Parathyroid adenoma (tissue), 2 donors: Measurements from ENCODE around the gene MESP2.

Experiments used
- H2AFZ ChIP-seq: fragments of 300-600 bp; sonication (generic); one replicate; pipeline ENCODE4 v1.7.0; 2017; ENCODE audit warnings: antibody characterized with exemption, mild to moderate bottlenecking
- H3K27ac ChIP-seq: fragments of 300-600 bp; sonication (generic); one replicate; pipeline ENCODE4 v1.7.0; 2017
- H3K27me3 ChIP-seq: fragments of 300-600 bp; sonication (generic); one replicate; pipeline ENCODE4 v1.7.0; 2017; ENCODE audit warnings: low read length; ENCODE audit not compliant: control insufficient read depth, insufficient read depth
- H3K36me3 ChIP-seq: fragments of 300-600 bp; sonication (generic); one replicate; pipeline ENCODE4 v1.7.0; 2017; ENCODE audit warnings: low read length; ENCODE audit not compliant: control insufficient read depth, insufficient read depth
- H3K4me1 ChIP-seq: fragments of 300-600 bp; sonication (generic); one replicate; pipeline ENCODE4 v1.7.0; 2017; ENCODE audit warnings: control low read depth
- H3K4me2 ChIP-seq: fragments of 300-600 bp; sonication (generic); one replicate; pipeline ENCODE4 v1.7.0; 2017; ENCODE audit warnings: low read length
- H3K4me3 ChIP-seq: fragments of 300-600 bp; sonication (generic); one replicate; pipeline ENCODE4 v1.7.0; 2017; ENCODE audit warnings: low read depth, low read length
- H3K79me2 ChIP-seq: fragments of 300-600 bp; sonication (generic); one replicate; pipeline ENCODE4 v1.7.0; 2017; ENCODE audit warnings: control low read depth
- H3K9ac ChIP-seq: fragments of 300-600 bp; sonication (generic); one replicate; pipeline ENCODE4 v1.7.0; 2017; ENCODE audit warnings: mild to moderate bottlenecking
- H3K9me3 ChIP-seq: fragments of 300-600 bp; sonication (generic); one replicate; pipeline ENCODE4 v1.7.0; 2017; ENCODE audit warnings: low read length; ENCODE audit not compliant: control insufficient read depth
- TF ChIP-seq, protein P1 (sequence below): fragments of 300-600 bp; sonication (generic); IDR thresholded peaks from one replicate; pipeline ENCODE4 v1.7.0; 2017; ENCODE audit warnings: antibody characterized with exemption, mild to moderate bottlenecking
- donor health status: primary hyperparathyroidism.

The MESP2 gene

DNA sequence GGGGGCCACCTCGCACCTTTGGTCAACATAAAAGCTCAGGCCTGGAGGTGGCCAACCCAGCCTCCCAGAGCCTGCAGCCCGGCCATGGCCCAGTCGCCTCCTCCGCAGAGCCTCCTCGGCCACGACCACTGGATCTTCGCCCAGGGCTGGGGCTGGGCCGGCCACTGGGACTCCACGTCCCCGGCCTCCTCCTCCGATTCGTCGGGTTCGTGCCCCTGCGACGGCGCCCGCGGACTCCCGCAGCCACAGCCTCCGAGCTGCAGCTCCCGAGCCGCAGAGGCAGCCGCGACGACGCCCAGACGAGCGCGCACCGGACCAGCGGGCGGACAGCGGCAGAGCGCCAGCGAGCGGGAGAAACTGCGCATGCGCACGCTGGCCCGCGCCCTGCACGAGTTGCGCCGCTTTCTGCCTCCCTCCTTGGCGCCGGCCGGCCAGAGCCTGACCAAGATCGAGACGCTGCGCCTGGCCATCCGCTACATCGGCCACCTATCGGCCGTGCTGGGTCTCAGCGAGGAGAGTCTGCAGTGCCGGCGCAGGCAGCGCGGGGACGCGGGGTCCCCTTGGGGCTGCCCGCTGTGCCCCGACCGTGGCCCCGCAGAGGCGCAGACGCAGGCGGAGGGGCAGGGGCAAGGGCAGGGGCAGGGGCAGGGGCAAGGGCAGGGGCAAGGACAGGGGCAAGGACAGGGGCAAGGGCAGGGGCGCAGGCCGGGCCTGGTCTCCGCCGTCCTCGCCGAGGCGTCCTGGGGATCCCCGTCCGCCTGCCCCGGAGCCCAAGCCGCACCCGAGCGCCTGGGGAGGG, at the start of gene MESP2:
Gene MESP2, plus strand, starts transcription at position 59 of the 799 bp plus-strand sequence. Its CDS starts 26 bp downstream, at position 85.
- TF ChIP-seq, protein P1, sequence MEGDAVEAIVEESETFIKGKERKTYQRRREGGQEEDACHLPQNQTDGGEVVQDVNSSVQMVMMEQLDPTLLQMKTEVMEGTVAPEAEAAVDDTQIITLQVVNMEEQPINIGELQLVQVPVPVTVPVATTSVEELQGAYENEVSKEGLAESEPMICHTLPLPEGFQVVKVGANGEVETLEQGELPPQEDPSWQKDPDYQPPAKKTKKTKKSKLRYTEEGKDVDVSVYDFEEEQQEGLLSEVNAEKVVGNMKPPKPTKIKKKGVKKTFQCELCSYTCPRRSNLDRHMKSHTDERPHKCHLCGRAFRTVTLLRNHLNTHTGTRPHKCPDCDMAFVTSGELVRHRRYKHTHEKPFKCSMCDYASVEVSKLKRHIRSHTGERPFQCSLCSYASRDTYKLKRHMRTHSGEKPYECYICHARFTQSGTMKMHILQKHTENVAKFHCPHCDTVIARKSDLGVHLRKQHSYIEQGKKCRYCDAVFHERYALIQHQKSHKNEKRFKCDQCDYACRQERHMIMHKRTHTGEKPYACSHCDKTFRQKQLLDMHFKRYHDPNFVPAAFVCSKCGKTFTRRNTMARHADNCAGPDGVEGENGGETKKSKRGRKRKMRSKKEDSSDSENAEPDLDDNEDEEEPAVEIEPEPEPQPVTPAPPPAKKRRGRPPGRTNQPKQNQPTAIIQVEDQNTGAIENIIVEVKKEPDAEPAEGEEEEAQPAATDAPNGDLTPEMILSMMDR, result no peak
- H3K4me2 ChIP-seq, result peak within 1 kb of the TSS; percentile 78
- no peaks in the 10 kb centered on the region for H3K36me3 ChIP-seq
- no peak within 1 kb of the TSS for H3K9ac ChIP-seq
- H3K27me3 ChIP-seq, result no peaks in the 10 kb centered on the region
- H3K4me3 ChIP-seq, result peak within 1 kb of the TSS; percentile 9
- H3K79me2 ChIP-seq, result no peaks in the 10 kb centered on the region
- peak within 1 kb of the TSS; percentile 80 for H2AFZ ChIP-seq
- no peaks in the 10 kb centered on the region for H3K4me1 ChIP-seq
- H3K27ac ChIP-seq, result no peak within 1 kb of the TSS
- no peaks in the 10 kb centered on the region for H3K9me3 ChIP-seq

GRCh38 chr15:89728254-89728653, 47.9 kb upstream of the MESP2 start:
- no peaks in the 10 kb centered on the region for H3K79me2 ChIP-seq
- H3K36me3 ChIP-seq, result no peaks in the 10 kb centered on the region
- H3K27ac ChIP-seq, result no peak overlapping the region
- no peak overlapping the region for H2AFZ ChIP-seq
- H3K9ac ChIP-seq, result no peak overlapping the region
- H3K4me3 ChIP-seq, result no peak overlapping the region
- H3K4me2 ChIP-seq, result no peak overlapping the region
- TF ChIP-seq, protein P1, result no peak
- no peaks in the 10 kb centered on the region for H3K4me1 ChIP-seq
- no peaks in the 10 kb centered on the region for H3K9me3 ChIP-seq
- no peaks in the 10 kb centered on the region for H3K27me3 ChIP-seq

- no peak overlapping the region for H2AFZ ChIP-seq
- H3K4me2 ChIP-seq, result no peak overlapping the region
- no peak overlapping the region for H3K9ac ChIP-seq
- H3K27me3 ChIP-seq, result no peaks in the 10 kb centered on the region
- H3K79me2 ChIP-seq, result no peaks in the 10 kb centered on the region
- no peak overlapping the region for H3K27ac ChIP-seq
- H3K36me3 ChIP-seq, result no peaks in the 10 kb centered on the region
- H3K4me1 ChIP-seq, result no peaks in the 10 kb centered on the region
- H3K9me3 ChIP-seq, result no peaks in the 10 kb centered on the region
- TF ChIP-seq, protein P1, result no peak
- no peak overlapping the region for H3K4me3 ChIP-seq
Measured at GRCh38 chr15:89731275-89731674, 44.9 kb upstream of the MESP2 start.

- no peaks in the 10 kb centered on the region for H3K4me1 ChIP-seq
- H3K79me2 ChIP-seq, result no peaks in the 10 kb centered on the region
- H2AFZ ChIP-seq, result no peak overlapping the region
- H3K4me3 ChIP-seq, result no peak overlapping the region
- TF ChIP-seq, protein P1, result no peak
- H3K9me3 ChIP-seq, result no peaks in the 10 kb centered on the region
- H3K36me3 ChIP-seq, result no peaks in the 10 kb centered on the region
- no peak overlapping the region for H3K4me2 ChIP-seq
- H3K27me3 ChIP-seq, result no peaks in the 10 kb centered on the region
- no peak overlapping the region for H3K27ac ChIP-seq
- no peak overlapping the region for H3K9ac ChIP-seq
Measured at GRCh38 chr15:89732451-89733172, 43.5 kb upstream of the MESP2 start.
